ENCODE results near the gene PLEKHM3. TPM values are rescaled to one million over a fixed set of nuclear protein-coding genes. Genes with fewer than 3 reads are reported as not detected.

The PLEKHM3 gene
- total and polyA plus RNA-seq, 2 experiments from 2014 or later = 3.9 to 8.8 TPM

- TF ChIP-seq CREB1 (CRISPR knock-in tag; IDR thresholded peaks at IDR 0.05; ENCODE audit: low read depth) = no peak
Measured at GRCh38 chr2:207920721-207921120, 104.6 kb downstream of the PLEKHM3 start (continued).

DNA sequence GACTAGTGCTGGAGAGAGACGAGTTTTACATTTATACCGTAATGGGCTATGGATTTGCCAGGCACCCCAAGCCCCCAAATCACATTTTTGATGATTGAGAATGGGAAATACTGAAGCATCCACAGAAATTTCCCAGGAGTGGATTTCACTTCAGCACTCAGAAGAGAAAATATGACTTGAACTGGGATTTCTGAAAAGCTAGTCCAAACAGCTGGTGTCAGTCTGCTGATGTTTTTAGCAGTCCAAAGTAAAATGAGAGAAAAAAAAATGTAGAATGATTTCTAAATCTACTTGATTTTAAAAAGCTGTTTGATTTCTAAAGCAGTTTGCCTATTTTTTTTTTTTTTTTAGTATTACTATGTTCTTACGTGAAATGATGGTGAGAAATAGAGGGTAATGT, 105.0 kb downstream of the PLEKHM3 start:
- no peaks in the 10 kb centered on the region for H3K27me3 ChIP-seq (ENCODE audit: insufficient read depth)
- H3K27ac ChIP-seq (ENCODE audit: low read depth) = no peak overlapping the region
- no peak for TF ChIP-seq JUNB (IDR thresholded peaks at IDR 0.05; ENCODE audit: unreplicated experiment)
- no peak overlapping the region for H3K4me2 ChIP-seq
- ATAC-seq = no peak
- H3F3A ChIP-seq (replicated peaks; ENCODE audit: low read depth) = no peaks in the 10 kb centered on the region
- H3K27ac Mint-ChIP-seq = no peak overlapping the region
- H4K20me1 ChIP-seq (replicated peaks; ENCODE audit: insufficient read depth) = no peaks in the 10 kb centered on the region
- H3K4me3 Mint-ChIP-seq = no peak overlapping the region
- H3K4me1 Mint-ChIP-seq = peaks cover 3% of the 10 kb centered on the region
- 0 out of 2 replicates have a peak, but pooled peaks cover 3% of the 10 kb centered on the region for H3K9me2 ChIP-seq (ENCODE audit: insufficient read depth)
- H3K9me3 Mint-ChIP-seq = no peaks in the 10 kb centered on the region; the same call in 2 of the 3 replicates
- no peaks in the 10 kb centered on the region for H3K36me3 ChIP-seq (ENCODE audit: insufficient read depth)
- H3K79me2 ChIP-seq (replicated peaks; ENCODE audit: insufficient read depth) = no peaks in the 10 kb centered on the region
- H3K27me3 Mint-ChIP-seq (ENCODE audit: insufficient read depth, low read depth, poor library complexity) = peaks cover 5% of the 10 kb centered on the region
- H3K4me3 ChIP-seq = no peak overlapping the region
- no peaks in the 10 kb centered on the region for H3K36me3 Mint-ChIP-seq (ENCODE audit: low read depth)
- no peak overlapping the region for H2AFZ ChIP-seq
- DNase-seq (ENCODE audit: low spot score) = no peak
- H3K4me1 ChIP-seq (ENCODE audit: insufficient read depth) = no peaks in the 10 kb centered on the region

GRCh38 chr2:207919164-207919919, 106.0 kb downstream of the PLEKHM3 start:
- TF ChIP-seq NANOG (IDR thresholded peaks at IDR 0.05; ENCODE audit: borderline replicate concordance) (no peak), STAT1 (IDR thresholded peaks at IDR 0.05; ENCODE audit: unreplicated experiment) (no peak), ZNF331 (CRISPR knock-in tag; IDR thresholded peaks at IDR 0.05; ENCODE audit: low read depth) (no peak), JUNB (IDR thresholded peaks at IDR 0.05; ENCODE audit: unreplicated experiment) (no peak), ZNF114 (CRISPR knock-in tag; IDR thresholded peaks at IDR 0.05) (no peak)
- TF ChIP-seq, protein P1, sequence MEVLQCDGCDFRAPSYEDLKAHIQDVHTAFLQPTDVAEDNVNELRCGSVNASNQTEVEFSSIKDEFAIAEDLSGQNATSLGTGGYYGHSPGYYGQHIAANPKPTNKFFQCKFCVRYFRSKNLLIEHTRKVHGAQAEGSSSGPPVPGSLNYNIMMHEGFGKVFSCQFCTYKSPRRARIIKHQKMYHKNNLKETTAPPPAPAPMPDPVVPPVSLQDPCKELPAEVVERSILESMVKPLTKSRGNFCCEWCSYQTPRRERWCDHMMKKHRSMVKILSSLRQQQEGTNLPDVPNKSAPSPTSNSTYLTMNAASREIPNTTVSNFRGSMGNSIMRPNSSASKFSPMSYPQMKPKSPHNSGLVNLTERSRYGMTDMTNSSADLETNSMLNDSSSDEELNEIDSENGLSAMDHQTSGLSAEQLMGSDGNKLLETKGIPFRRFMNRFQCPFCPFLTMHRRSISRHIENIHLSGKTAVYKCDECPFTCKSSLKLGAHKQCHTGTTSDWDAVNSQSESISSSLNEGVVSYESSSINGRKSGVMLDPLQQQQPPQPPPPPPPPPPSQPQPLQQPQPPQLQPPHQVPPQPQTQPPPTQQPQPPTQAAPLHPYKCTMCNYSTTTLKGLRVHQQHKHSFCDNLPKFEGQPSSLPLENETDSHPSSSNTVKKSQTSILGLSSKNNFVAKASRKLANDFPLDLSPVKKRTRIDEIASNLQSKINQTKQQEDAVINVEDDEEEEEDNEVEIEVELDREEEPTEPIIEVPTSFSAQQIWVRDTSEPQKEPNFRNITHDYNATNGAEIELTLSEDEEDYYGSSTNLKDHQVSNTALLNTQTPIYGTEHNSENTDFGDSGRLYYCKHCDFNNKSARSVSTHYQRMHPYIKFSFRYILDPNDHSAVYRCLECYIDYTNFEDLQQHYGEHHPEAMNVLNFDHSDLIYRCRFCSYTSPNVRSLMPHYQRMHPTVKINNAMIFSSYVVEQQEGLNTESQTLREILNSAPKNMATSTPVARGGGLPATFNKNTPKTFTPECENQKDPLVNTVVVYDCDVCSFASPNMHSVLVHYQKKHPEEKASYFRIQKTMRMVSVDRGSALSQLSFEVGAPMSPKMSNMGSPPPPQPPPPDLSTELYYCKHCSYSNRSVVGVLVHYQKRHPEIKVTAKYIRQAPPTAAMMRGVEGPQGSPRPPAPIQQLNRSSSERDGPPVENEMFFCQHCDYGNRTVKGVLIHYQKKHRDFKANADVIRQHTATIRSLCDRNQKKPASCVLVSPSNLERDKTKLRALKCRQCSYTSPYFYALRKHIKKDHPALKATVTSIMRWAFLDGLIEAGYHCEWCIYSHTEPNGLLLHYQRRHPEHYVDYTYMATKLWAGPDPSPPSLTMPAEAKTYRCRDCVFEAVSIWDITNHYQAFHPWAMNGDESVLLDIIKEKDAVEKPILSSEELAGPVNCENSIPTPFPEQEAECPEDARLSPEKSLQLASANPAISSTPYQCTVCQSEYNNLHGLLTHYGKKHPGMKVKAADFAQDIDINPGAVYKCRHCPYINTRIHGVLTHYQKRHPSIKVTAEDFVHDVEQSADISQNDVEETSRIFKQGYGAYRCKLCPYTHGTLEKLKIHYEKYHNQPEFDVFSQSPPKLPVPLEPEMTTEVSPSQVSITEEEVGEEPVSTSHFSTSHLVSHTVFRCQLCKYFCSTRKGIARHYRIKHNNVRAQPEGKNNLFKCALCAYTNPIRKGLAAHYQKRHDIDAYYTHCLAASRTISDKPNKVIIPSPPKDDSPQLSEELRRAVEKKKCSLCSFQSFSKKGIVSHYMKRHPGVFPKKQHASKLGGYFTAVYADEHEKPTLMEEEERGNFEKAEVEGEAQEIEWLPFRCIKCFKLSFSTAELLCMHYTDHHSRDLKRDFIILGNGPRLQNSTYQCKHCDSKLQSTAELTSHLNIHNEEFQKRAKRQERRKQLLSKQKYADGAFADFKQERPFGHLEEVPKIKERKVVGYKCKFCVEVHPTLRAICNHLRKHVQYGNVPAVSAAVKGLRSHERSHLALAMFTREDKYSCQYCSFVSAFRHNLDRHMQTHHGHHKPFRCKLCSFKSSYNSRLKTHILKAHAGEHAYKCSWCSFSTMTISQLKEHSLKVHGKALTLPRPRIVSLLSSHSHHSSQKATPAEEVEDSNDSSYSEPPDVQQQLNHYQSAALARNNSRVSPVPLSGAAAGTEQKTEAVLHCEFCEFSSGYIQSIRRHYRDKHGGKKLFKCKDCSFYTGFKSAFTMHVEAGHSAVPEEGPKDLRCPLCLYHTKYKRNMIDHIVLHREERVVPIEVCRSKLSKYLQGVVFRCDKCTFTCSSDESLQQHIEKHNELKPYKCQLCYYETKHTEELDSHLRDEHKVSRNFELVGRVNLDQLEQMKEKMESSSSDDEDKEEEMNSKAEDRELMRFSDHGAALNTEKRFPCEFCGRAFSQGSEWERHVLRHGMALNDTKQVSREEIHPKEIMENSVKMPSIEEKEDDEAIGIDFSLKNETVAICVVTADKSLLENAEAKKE (CRISPR knock-in tag; IDR thresholded peaks at IDR 0.05) = no peak
- Mint-ChIP-seq H3K27me3 (ENCODE audit: insufficient read depth, low read depth, poor library complexity) (peaks cover 3% of the 10 kb centered on the region), H3K27ac (no peak overlapping the region), H3K4me1 (peaks cover 3% of the 10 kb centered on the region), H3K9me3 (no peaks in the 10 kb centered on the region; the same call in 2 of the 3 replicates), H3K4me3 (no peak overlapping the region), H3K36me3 (ENCODE audit: low read depth) (no peaks in the 10 kb centered on the region)
- Histone ChIP-seq H3K4me3 (no peak overlapping the region), H4K20me1 (replicated peaks; ENCODE audit: insufficient read depth) (no peaks in the 10 kb centered on the region), H3K9me2 (ENCODE audit: insufficient read depth) (0 out of 2 replicates have a peak, but pooled peaks cover 3% of the 10 kb centered on the region), H3K79me2 (replicated peaks; ENCODE audit: insufficient read depth) (no peaks in the 10 kb centered on the region), H3F3A (replicated peaks; ENCODE audit: low read depth) (no peaks in the 10 kb centered on the region), H2AFZ (no peak overlapping the region), H3K36me3 (ENCODE audit: insufficient read depth) (no peaks in the 10 kb centered on the region), H3K4me1 (ENCODE audit: insufficient read depth) (no peaks in the 10 kb centered on the region), H3K27ac (ENCODE audit: low read depth) (no peak overlapping the region), H3K27me3 (ENCODE audit: insufficient read depth) (no peaks in the 10 kb centered on the region), H3K4me2 (no peak overlapping the region)
- ATAC-seq (no peak), DNase-seq (ENCODE audit: low spot score) (no peak)

All from GM23338 (cell line).